Tibial nerve (tissue), 3 donors: Measurements from ENCODE around the gene NEUROD2.

ENCODE experiments used
- CTCF ChIP-seq, 5 experiments: fragments of 200-600 bp in 3 of 5; fragments of 450-650 bp in 2 of 5; sonication (generic) in 3 of 5; IDR thresholded peaks; one replicate each; pipeline ENCODE4 v1.5.1; 2016 to 2019; ENCODE audit warnings: antibody characterized with exemption in 5 of 5, mild to moderate bottlenecking in 3 of 5, moderate library complexity in 2 of 5
- POLR2A ChIP-seq, 2 donors: fragments of 450-650 bp; IDR thresholded peaks; one replicate each; pipeline ENCODE4 v1.6.1; 2017; ENCODE audit warnings: antibody characterized with exemption in 2 of 2, mild to moderate bottlenecking in 2 of 2, moderate library complexity in 2 of 2

GRCh38 chr17:39651923-39652586 lies 44.3 kb upstream of the NEUROD2 start:
- TF ChIP-seq CTCF (IDR thresholded peaks at IDR 0.05): no peak
- TF ChIP-seq POLR2A (IDR thresholded peaks at IDR 0.05): no peak
